HG02884 (cell line): ENCODE results near the gene TGIF2LY.
"Not testable (repeated sequence)": the region's sequence is repeated elsewhere in the genome, so short reads cannot be mapped to it uniquely, and the experiment has no call there.

ENCODE experiments used
- ATAC-seq: cut with Tn5 transposase; IDR thresholded peaks from one replicate; pipeline ENCODE4 v1.9.1; 2021; ENCODE audit warnings: mild to moderate bottlenecking, moderate library complexity; ENCODE audit not compliant: unreplicated experiment

TGIF2LY gene

GRCh38 chrY:3578767-3579166, at the start of gene TGIF2LY:
Gene TGIF2LY, plus strand, starts transcription at chrY:3579067. Its CDS starts 178 bp downstream, at chrY:3579245.
- ATAC-seq: not testable (repeated sequence)
